GM19438 (cell line): ENCODE data around the gene RAPGEF4.
"Not testable (repeated sequence)": the region's sequence is repeated elsewhere in the genome, so short reads cannot be mapped to it uniquely, and the experiment has no call there.

ENCODE experiments used
- ATAC-seq: cut with Tn5 transposase; IDR thresholded peaks from one replicate; pipeline ENCODE4 v1.9.1; 2021; ENCODE audit warnings: low read depth; ENCODE audit not compliant: unreplicated experiment

RAPGEF4 gene

DNA sequence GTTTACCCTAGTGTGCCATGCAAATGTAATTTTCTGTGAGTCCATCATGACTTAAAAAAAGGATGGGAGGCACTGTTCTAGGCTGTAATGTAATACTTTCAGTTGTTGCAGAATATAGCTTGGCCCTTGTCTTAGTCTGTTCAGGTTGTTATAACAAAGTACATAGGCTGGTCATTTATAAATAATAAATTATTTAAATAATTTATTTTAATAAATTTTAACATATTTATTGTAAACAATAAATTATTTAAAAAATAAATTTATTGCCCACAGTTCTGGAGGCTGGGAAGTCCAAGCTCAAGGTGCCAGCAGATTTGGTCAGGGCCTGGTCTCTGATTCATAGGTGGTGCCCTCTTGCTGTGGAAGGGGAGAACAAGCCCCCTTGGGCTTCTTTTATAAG, 35.2 kb downstream of the RAPGEF4 start:
- ATAC-seq = no peak

DNA sequence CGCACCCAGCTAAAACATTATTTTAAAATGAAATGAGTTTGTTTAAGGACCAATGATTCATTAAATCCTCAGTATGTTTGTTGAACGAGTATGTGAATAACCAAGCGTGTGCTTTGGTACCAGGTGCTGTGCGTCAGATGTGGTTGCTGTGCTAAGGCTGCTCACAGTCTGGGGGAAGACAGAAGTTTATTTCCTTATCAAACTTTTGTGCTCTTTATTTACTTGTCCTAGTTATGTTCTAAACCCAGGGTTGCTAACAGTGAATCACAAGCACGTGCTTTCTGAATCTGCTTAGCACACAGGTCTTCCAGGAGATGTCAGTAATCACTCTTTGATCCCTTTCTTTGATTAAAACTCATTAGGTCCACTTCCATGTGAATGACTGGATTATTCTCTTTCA, 37.0 kb downstream of the RAPGEF4 start:
- ATAC-seq = no peak

DNA sequence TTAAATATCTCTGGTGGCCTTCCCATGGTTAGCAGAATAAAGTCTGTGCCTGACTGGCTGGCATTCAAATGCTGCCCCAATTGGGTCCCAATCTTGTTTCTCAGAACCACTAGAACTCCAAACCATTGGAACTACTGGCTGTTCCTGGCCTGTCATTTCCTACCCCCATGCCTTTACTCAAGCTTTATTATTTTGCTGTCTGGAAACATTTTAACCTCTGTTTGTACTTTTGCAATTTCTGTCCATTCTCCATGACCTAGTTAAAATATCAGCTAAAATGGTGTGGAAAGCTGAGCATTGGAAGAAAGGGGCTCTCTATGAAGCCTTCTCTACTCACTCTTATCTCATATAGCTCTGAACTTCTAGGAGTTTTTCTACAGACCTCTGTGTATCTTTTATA, 38.7 kb downstream of the RAPGEF4 start:
- ATAC-seq = no peak

DNA sequence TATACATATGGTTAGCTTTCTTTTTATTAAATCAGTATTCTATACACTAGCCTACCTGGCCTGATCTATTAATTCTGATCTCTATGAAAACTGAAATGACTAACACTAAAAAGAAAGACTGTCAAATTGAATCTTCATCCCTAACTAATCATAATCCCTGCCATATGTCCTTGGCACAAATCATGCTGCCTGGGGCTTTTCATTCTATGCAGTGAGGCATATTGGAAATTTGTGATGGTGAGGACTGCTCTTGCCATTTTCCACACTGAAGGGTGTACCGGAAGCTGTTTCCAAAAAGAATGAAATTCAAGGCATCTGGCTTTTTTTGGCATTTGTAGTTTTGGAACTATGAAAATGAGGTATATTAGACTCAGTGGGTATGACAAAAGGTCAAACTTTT, 39.7 kb downstream of the RAPGEF4 start:
- no peak for ATAC-seq

DNA sequence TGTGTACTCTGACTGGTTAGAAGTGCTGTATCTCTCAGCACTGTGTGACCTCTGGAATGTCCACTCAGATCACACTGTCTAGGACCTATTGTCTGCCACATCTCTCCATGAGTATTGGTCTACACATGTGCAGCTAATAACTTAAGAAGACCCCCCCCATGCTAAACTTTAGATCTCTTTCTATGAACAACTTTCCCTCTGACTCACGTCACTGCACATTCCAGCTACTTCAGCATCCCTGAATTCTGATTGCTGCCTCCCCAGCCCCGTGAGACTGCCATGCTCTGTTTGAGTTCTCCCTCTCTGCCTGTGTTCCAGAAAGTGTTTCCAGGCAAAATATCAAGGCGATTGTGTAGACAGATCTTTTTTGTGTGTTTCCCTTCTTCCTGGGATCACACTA, 41.8 kb downstream of the RAPGEF4 start:
- no peak for ATAC-seq

DNA sequence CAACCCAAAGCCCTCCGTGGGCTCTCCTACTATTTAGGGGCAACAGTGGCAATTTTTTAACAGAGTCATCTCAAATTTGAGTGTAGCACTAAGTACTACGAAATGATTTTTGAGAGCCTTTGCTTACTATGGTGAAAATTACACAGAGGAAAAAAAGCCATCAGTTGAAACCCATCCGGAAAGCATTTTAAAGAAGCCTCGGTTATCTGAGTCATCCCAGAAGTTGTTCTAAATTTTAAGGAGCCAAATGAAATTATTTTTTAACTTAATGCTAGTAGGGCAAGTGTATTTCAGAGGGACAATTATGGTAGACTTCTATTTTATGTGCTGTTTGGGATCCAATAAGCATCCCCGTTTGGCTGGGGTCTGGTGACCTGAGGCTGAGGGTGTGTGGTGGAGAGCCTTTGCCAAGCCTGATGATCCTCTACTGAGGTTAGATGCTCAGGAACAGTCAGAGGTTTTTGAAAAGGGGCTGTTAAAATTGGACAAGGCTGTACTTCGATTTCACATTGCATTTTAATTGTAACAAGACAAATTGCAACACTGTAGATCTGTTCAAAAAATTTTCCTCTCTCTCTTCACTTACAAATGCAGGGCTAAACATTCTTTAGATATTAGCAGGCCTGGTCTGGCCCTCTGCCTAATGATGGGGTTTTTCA, 47.0 kb downstream of the RAPGEF4 start:
- ATAC-seq = no peak

DNA sequence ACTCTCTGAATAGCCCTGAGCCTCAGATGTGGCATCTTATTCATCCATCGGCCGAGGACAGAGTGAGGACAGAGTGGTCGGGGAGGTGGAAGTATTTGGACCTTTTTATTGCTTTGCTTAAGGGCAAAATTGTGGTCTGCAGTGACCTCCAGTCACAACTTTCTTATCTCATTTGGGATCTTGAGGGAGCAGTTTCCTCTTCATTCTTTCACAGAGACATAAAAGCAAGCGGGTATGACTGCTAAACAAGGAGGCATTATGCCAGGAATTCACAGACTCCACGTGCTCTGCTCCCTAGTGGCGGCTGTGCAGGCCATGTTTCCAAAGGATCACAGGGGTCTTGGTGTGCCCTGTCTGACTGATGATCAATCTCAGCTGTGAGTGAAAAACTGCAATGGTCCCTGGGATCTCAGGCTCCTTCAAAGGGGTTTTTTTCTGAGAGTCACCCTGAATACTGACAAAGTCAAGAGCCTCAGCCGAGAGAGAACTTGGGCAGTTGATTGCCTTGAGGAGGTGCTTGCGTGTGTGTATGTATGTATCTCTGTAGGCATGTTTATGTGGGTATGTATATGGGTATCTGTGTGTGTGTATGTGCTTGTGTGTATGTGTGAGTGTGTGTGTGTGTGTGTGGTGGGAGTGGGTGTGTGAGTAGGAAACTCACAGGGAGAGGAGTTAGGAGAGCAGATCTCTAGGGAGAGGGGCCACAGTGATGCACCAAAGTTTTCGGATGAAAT, 47.7 kb downstream of the RAPGEF4 start:
- no peak for ATAC-seq

DNA sequence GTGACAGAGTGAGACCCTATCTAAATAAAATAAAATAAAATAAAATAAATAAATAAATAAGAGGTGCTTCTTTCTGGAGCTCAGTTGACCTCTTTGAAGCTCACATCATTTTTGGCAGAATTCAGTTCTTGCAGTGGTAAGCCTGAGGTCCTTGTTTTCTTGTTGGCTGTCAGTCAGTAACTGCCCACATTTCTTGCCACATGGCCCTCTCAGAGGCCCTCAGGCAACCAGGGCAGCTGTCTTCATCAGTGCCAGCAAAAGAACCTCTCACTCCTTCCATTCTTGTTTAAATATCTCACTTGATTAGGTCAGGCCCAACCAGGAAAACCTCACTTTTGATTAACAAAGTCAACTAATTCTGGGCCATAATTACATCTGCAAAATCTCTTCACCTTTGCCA, 53.2 kb downstream of the RAPGEF4 start:
- ATAC-seq = no peak

DNA sequence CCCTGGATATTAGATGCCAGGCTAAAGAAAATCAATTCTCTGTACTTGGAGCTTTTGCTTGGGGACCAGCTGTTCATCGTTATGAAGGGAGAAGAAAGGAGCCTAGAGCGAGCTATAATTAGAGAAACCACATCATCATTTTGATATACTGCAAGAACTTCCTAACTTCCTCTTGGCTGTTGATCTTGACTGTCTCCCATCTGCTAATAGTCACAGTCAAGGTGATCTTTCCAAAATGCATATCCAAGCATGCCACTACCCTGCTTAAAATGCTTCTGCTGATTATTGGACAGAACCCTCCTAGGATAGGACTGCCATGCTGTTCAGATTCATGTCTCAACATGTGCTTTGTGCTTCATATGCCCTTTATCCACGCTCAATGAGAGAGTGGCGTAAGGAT, 54.8 kb downstream of the RAPGEF4 start:
- ATAC-seq = no peak

DNA sequence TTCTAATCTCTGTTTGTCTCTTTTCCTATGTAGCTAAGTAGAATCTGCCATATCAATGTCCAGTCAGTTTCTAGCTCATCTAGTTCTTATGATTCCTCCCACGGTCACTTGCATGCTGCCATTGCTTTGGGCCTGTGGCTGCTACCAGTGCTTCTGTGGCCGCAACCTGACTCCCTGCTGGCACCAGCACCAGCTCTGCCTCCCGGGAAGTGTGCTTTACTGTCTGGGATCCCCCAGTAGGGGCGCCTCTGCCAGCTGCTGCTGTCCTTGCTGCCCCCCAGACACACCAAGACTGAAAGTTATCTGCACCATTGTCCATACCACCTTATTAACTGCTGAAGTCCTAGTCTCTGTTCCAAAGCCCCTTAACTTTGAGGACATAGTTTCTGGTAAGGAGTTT, 56.3 kb downstream of the RAPGEF4 start:
- ATAC-seq = no peak

DNA sequence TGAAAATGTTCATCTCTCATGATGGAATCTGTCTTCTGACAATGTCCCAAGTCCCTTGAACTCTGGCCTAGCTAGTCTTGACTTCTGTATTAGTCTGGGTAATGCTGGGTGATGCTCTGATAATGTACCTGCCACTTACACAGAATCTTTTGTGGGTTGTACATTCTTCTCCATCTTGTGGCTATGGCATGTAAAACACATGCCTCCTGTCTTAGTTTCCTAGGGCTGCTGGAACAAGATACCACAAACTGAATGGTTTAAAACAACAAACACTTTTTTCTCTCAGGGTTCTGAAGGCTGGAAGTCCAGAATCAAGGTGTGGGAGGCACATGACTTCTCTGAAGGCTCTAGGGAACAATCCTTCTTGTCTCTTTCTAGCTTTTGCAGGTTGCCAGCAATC, 57.1 kb downstream of the RAPGEF4 start:
- no peak for ATAC-seq

DNA sequence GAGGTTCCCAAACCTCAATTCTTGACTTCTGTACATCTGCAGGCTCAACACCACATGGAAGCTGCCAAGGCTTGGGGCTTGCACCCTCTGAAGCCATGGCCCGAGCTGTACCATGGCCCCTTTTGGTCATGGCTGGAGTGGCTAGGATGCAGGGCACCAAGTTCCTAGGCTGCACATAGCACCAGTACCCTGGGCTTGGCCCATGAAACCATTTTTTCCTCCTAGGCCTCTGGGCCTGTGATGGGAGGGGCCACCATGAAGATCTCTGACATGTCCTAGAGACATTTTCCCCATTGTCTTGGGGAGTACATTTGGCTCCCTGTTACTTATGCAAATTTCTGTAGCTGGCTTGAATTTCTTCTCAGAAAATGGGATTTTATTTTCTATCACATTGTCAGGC, 67.7 kb downstream of the RAPGEF4 start:
- not testable (repeated sequence) for ATAC-seq

DNA sequence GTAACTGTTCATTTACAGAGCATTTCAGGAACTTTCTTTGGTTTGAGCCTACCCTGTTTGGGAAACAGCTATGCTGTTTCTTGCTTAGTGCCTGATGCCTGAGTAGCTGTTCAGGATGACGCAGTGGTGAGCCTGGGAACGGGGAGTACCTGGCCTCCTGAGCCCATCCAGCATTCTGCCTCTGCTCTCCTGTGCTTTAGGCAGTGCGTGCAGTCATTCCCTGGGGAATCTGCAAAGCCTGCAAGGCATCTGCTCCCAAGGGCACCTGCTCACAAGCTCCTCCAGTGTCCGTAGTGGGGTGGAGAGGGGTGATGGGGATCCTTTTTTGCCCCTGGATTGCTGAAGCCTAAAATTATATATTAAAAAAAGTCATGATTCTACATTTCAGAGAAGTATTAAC, 68.8 kb downstream of the RAPGEF4 start:
- no peak for ATAC-seq

DNA sequence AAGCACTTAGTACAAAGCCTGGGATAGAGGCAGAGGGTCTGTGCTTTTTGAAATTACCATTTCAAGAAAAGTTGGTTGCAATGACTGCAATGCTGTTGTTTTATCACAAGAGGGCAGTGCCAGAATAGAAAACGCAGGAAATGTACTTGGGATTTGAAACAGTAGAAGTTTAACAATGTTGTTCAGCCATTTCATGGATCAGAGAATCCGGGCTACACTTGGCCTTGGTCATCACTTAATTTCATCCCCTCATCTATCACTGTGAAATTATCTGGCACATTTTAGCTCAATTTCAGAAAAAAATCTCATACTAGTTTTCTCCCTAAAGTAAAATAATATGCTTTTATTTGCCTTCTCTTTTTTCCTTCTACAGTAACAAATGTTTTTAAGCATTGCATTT, 70.8 kb downstream of the RAPGEF4 start:
- ATAC-seq = no peak

DNA sequence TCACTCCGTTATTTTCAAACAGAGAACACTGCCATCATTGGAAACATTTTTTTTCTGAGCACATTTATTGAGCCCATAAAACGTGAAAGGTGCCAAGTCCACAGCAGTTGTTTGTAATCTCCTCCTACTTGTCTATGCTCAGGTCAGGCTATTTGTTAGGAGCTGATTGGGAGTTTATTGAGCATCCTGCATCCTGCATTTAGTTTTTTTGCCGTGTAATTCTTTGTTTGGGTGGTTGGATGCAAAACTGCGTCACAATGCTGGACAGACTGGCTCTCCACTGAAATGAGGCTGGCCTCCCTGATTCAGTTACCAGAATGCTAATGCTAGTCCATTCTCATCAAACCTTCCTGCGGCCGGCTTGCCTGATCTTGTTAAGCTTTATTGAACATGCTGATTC, 71.4 kb downstream of the RAPGEF4 start:
- no peak for ATAC-seq

DNA sequence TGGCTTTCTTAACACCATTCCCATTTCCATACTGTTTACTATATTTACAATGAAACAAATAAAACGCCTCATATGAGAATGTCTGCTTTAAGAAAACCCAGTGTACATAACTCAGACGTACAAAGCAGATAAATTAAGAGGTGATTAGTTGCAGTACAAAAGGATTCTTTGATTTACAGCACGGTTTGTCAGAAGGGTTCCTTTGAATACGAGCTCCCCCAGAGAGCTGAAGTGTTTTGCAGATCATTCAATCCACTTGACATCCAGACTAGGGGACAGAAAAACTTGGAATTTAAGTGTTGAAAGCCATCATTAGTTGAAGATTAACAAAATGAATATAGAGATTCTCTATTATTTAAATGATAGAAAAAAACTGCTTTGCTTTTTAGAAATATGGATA, 72.5 kb downstream of the RAPGEF4 start:
- ATAC-seq = no peak

DNA sequence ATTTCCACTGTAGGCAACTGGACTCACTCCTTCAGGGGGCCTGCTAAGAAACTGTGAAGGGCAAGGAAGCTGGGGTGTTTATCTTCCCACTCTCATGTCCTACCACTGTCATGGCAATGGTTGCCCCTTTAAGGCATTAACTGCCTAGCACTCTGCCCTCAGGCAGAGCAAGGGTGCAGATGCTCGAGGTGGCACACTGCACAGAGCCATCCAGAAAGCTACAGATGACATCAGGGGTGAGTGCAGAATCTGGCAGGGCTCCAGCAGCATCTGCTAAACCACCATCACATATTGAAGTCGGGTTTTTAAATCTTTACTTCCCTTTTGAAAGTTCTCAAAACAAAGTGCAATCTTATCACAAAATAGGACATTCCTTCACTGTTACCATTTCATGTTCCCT, 75.4 kb downstream of the RAPGEF4 start:
- no peak for ATAC-seq

DNA sequence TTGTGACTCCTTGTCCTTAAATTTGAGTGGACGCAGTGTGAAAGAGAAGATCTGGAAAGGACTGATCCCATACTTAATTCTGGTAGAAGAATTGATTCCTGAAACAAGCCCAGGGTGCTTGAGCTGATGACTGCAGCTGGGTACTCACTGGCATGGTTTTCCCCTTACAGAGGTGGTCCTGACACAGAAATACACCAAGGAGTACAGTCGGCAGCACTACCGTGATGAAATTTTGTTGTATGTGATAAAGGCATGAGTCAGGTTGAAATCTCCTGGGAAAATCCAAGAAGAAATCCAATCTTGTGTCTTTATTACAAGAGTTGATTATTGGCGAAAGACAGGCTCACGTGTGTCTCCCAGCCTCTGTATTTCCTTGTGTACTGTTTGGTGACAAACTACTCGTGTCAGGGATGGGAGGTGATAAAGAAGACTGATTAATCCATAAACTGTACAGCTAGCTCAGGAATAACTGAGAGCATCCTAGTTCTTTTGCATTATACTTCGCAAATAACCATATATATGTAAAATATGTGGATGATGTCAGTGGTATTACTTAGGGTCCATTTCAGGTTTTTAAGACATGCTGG, 76.6 kb downstream of the RAPGEF4 start:
- no peak for ATAC-seq

DNA sequence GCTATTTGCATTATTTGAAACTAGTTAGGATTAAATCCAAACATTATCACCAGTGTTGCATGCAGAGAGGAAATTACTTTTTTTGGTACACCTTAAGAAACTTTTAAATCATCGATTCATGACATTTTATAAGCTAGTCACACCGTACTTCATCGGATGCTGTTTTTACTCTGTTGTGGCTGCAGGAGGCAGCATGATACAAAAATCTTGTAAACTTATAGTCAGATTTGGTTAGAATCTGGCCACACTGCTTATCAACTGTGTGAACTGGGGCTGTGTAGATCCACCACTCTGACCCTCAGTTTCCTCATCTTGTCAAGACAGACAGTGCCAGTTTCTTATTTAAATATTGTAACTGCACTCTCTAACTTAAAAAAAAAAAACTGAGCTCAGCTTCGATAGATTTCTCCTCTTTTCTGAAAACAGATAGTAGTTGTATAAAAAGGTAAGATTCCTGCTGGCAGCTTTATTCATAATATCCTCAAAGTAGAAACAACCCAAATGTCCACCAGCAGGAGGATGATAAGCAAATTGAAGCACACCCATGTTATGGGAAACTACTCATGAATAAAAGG, 77.8 kb downstream of the RAPGEF4 start:
- ATAC-seq = no peak

DNA sequence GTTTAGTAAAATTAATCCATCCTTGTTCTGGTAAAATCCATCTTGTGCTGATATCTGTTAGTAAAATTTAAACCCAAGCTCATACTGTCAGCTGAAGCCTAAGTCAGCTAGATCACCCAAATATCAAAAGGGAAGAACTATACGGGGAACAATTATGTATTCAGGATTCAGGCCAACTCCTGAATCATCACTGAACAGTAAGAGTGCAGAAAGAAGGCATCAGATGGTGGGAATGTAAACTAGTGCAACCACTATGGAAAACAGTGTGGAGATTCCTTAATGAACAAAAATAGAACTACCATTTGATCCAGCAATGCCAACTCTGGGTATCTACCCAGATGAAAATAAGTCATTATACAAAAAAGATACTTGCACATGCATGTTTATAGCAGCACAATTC, 81.8 kb downstream of the RAPGEF4 start:
- no peak for ATAC-seq

DNA sequence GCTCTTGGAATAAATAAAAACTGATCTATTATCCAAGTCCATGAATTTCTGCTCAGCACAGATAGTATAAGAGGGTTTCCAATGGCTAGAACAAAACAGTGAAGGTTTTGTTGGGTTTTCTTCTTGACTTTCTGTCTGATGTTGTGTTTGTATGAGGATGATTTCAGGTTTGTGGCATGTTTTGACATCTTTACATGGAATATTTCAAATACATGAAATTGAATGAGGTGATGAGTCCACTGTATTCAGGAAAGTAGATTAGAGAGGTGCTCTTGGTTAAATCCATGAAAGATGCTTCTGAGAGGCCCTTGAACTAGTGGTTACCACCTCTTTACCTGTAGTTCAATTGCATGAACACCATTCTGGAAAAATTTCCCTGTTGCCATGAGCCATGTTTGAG, 84.3 kb downstream of the RAPGEF4 start:
- ATAC-seq = no peak
